Neural progenitor cell (in vitro differentiated cells): Measurements from ENCODE around the gene DAAM2. TPM values are rescaled to one million over a fixed set of nuclear protein-coding genes. Genes with fewer than 3 reads are reported as not detected.

Experiments
- DNase-seq: peaks from one replicate; pipeline ENCODE4 v3.0.0-alpha.2; 2016; ENCODE audit warnings: low spot score
- H2AFZ ChIP-seq: fragments of 200-600 bp; sonication (generic); replicated peaks from 2 replicates; pipeline ENCODE4 v1.6.1; 2016; ENCODE audit warnings: antibody characterized with exemption
- H3F3A ChIP-seq: fragments of 200-600 bp; sonication (generic); 2 replicates; pipeline ENCODE4 v1.6.1; 2016; ENCODE audit warnings: antibody characterized with exemption, low read depth
- H3K27ac ChIP-seq: fragments of 200-600 bp; sonication (generic); 2 replicates; pipeline ENCODE4 v1.5.1; 2016; ENCODE audit warnings: mild to moderate bottlenecking
- H3K27me3 ChIP-seq: fragments of 200-600 bp; sonication (generic); 2 replicates; pipeline ENCODE4 v1.6.1; 2016; ENCODE audit warnings: mild to moderate bottlenecking, moderate library complexity
- H3K36me3 ChIP-seq: fragments of 200-600 bp; sonication (generic); 2 replicates; pipeline ENCODE4 v1.5.1; 2016
- H3K4me1 ChIP-seq: fragments of 200-600 bp; sonication (generic); 2 replicates; pipeline ENCODE4 v1.6.1; 2016; ENCODE audit warnings: mixed run types
- H3K4me2 ChIP-seq: fragments of 200-600 bp; sonication (generic); 2 replicates; pipeline ENCODE4 v1.6.1; 2016
- H3K4me3 ChIP-seq: fragments of 200-600 bp; sonication (generic); 2 replicates; pipeline ENCODE4 v1.5.1; 2016
- H3K79me2 ChIP-seq: fragments of 200-600 bp; sonication (generic); 2 replicates; pipeline ENCODE4 v1.6.1; 2016; ENCODE audit warnings: low read depth
- H3K9ac ChIP-seq: fragments of 200-600 bp; sonication (generic); 2 replicates; pipeline ENCODE4 v1.6.1; 2016
- H3K9me3 ChIP-seq: fragments of 200-600 bp; sonication (generic); 2 replicates; pipeline ENCODE4 v1.5.1; 2016; ENCODE audit warnings: low read depth
- H4K20me1 ChIP-seq: fragments of 200-600 bp; sonication (generic); 2 replicates; pipeline ENCODE4 v1.6.1; 2016; ENCODE audit warnings: low read depth
- H3K27ac Mint-ChIP-seq: 3 replicates; pipeline ENCODE4 v1.8.0; 2021; ENCODE audit warnings: mixed read lengths
- H3K27me3 Mint-ChIP-seq: 2 replicates; pipeline ENCODE4 v1.8.0; 2022; ENCODE audit warnings: low read depth, mild to moderate bottlenecking, inconsistent platforms, moderate library complexity, mixed read lengths; ENCODE audit not compliant: insufficient read depth
- H3K36me3 Mint-ChIP-seq: 3 replicates; pipeline ENCODE4 v1.8.0; 2021; ENCODE audit warnings: mixed read lengths
- H3K4me1 Mint-ChIP-seq: 3 replicates; pipeline ENCODE4 v1.8.0; 2021; ENCODE audit warnings: mixed read lengths
- H3K4me3 Mint-ChIP-seq: 3 replicates; pipeline ENCODE4 v1.8.0; 2021; ENCODE audit warnings: mild to moderate bottlenecking, moderate library complexity, mixed read lengths
- H3K9me3 Mint-ChIP-seq: 3 replicates; pipeline ENCODE4 v1.8.0; 2020; ENCODE audit warnings: mixed read lengths
- CTCF ChIP-seq: fragments of 200-600 bp; sonication (generic); IDR thresholded peaks from 2 replicates; pipeline ENCODE4 v1.5.1; 2017; ENCODE audit warnings: antibody characterized with exemption, mild to moderate bottlenecking
- EZH2 ChIP-seq: fragments of 200-600 bp; sonication (generic); IDR thresholded peaks from 2 replicates; pipeline ENCODE4 v1.6.1; 2017; ENCODE audit warnings: antibody characterized with exemption, mild to moderate bottlenecking, moderate library complexity
- EZH2phosphoT487 ChIP-seq: fragments of 200-600 bp; sonication (generic); IDR thresholded peaks from 2 replicates; pipeline ENCODE4 v1.6.1; 2017; ENCODE audit warnings: antibody characterized with exemption
- total RNA-seq: library from RNA; depleted of rRNA; stranded (reverse); fragments of >200 nt; gene quantifications from 2 replicates; pipeline ENCODE4 v1.2.3, GENCODE V29; 2015; ENCODE audit warnings: low replicate concordance

DAAM2 gene
- total RNA-seq, 1 donor from 2014 or later: 2.1 TPM

DNA sequence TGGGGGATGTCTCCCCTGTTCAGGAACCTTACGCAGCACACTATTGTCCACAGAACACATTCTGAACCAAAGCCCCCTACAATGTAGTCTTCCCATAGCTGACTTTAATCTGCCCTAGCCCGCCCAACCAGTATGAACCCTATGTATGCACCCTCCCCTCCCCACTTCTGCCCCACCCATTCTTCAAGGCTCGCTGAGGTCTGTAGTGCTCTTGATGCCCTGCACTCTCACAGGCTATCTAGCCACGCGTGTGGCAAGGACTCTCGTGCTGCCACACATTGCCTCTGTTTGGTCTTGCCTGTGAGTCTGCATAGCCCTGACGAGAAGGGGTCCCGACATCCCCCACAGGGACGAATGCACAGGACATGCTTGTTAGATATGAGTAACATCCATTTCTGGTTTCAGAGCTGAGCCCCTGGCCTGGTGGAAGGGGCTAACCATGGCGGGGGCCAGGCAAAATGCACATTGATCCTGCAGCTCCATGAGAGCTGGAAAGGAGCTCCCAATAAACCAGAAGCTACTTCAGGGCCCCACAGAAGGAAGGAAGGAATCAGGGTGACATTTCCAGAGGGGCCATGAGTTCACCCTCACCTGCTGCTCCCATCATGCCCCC lies 119.4 kb downstream of the DAAM2 start:
- Histone ChIP-seq H2AFZ (no peak overlapping the region), H3K27ac (no peak overlapping the region), H3F3A (no peaks in the 10 kb centered on the region), H3K9ac (no peak overlapping the region), H3K27me3 (no peaks in the 10 kb centered on the region), H3K9me3 (no peaks in the 10 kb centered on the region), H3K4me1 (no peaks in the 10 kb centered on the region), H3K36me3 (no peaks in the 10 kb centered on the region), H3K79me2 (no peaks in the 10 kb centered on the region), H4K20me1 (no peaks in the 10 kb centered on the region), H3K4me3 (no peak overlapping the region), H3K4me2 (no peak overlapping the region)
- H3K36me3 Mint-ChIP-seq: peaks cover 12% of the 10 kb centered on the region
- H3K4me3 Mint-ChIP-seq: no peak overlapping the region
- H3K27ac Mint-ChIP-seq: no peak overlapping the region
- H3K9me3 Mint-ChIP-seq: no peaks in the 10 kb centered on the region
- peaks cover 2% of the 10 kb centered on the region for H3K27me3 Mint-ChIP-seq
- no peak for DNase-seq
- no peaks in the 10 kb centered on the region for H3K4me1 Mint-ChIP-seq
- TF ChIP-seq EZH2 (no peak), EZH2phosphoT487 (no peak), CTCF (no peak)

- TF ChIP-seq EZH2phosphoT487 (no peak), CTCF (no peak), EZH2 (no peak)
- H4K20me1 ChIP-seq: peaks cover 1% of the 10 kb centered on the region
- no peaks in the 10 kb centered on the region for H3K9me3 Mint-ChIP-seq
- peaks cover under 1% of the 10 kb centered on the region for H3K4me1 ChIP-seq
- H3K27ac ChIP-seq: no peak overlapping the region
- no peak overlapping the region for H3K4me2 ChIP-seq
- H3K4me3 Mint-ChIP-seq: no peak overlapping the region
- no peak for DNase-seq
- no peaks in the 10 kb centered on the region for H3K36me3 ChIP-seq
- no peak overlapping the region for H3K4me3 ChIP-seq
- no peaks in the 10 kb centered on the region for H3K9me3 ChIP-seq
- H3K36me3 Mint-ChIP-seq: peaks cover 12% of the 10 kb centered on the region
- H3K27me3 Mint-ChIP-seq: peaks cover 2% of the 10 kb centered on the region
- H3K4me1 Mint-ChIP-seq: no peaks in the 10 kb centered on the region
- H2AFZ ChIP-seq: no peak overlapping the region
- H3F3A ChIP-seq: no peaks in the 10 kb centered on the region
- H3K79me2 ChIP-seq: no peaks in the 10 kb centered on the region
- no peaks in the 10 kb centered on the region for H3K27me3 ChIP-seq
- no peak overlapping the region for H3K27ac Mint-ChIP-seq
- no peak overlapping the region for H3K9ac ChIP-seq
These were observed 120.3 kb downstream of the DAAM2 start for GRCh38 chr6:39912446-39912845.

- Histone ChIP-seq H3K9me3 (no peaks in the 10 kb centered on the region), H3F3A (no peaks in the 10 kb centered on the region), H3K4me3 (no peak overlapping the region), H3K4me2 (no peak overlapping the region), H3K36me3 (peaks cover 6% of the 10 kb centered on the region), H3K79me2 (no peaks in the 10 kb centered on the region), H3K27ac (no peak overlapping the region), H2AFZ (no peak overlapping the region), H3K4me1 (peaks cover 6% of the 10 kb centered on the region), H4K20me1 (peaks cover 4% of the 10 kb centered on the region), H3K27me3 (no peaks in the 10 kb centered on the region), H3K9ac (no peak overlapping the region)
- DNase-seq: no peak
- Mint-ChIP-seq H3K4me3 (no peak overlapping the region), H3K27ac (no peak overlapping the region), H3K9me3 (no peaks in the 10 kb centered on the region), H3K36me3 (peaks cover 11% of the 10 kb centered on the region), H3K27me3 (peaks cover 2% of the 10 kb centered on the region), H3K4me1 (no peaks in the 10 kb centered on the region)
- TF ChIP-seq EZH2: no peak
- no peak for TF ChIP-seq CTCF
- no peak for TF ChIP-seq EZH2phosphoT487
These were observed 121.3 kb downstream of the DAAM2 start for GRCh38 chr6:39913391-39913916.
